Measurements from ENCODE around the gene DPF3.

DPF3 gene

GRCh38 chr14:72917094-72917802 is 23.3 kb upstream of the DPF3 start:
- no peak overlapping the region for H3K4me3 ChIP-seq (ENCODE audit: low read depth, low read length)
- no peak for TF ChIP-seq CTCF (IDR thresholded peaks at IDR 0.05; ENCODE audit: borderline replicate concordance, insufficient read depth, low read depth, low read length)

- H3K4me3 ChIP-seq (ENCODE audit: low read depth, low read length): no peak overlapping the region
- TF ChIP-seq CTCF (IDR thresholded peaks at IDR 0.05; ENCODE audit: borderline replicate concordance, insufficient read depth, low read depth, low read length): no peak
Measured at GRCh38 chr14:72916174-72916573, 22.3 kb upstream of the DPF3 start.

- no peak for TF ChIP-seq CTCF (IDR thresholded peaks at IDR 0.05; ENCODE audit: borderline replicate concordance, insufficient read depth, low read depth, low read length)
- no peak overlapping the region for H3K4me3 ChIP-seq (ENCODE audit: low read depth, low read length)
Measured at GRCh38 chr14:72913809-72914208, 19.9 kb upstream of the DPF3 start.

GRCh38 chr14:72909163-72909562 is 15.3 kb upstream of the DPF3 start:
- TF ChIP-seq CTCF (IDR thresholded peaks at IDR 0.05; ENCODE audit: borderline replicate concordance, insufficient read depth, low read depth, low read length): no peak
- no peak overlapping the region for H3K4me3 ChIP-seq (ENCODE audit: low read depth, low read length)

GRCh38 chr14:72907886-72908285 is 14.0 kb upstream of the DPF3 start:
- no peak for TF ChIP-seq CTCF (IDR thresholded peaks at IDR 0.05; ENCODE audit: borderline replicate concordance, insufficient read depth, low read depth, low read length)
- H3K4me3 ChIP-seq (ENCODE audit: low read depth, low read length): no peak overlapping the region

- H3K4me3 ChIP-seq (ENCODE audit: low read depth, low read length): no peak overlapping the region
- no peak for TF ChIP-seq CTCF (IDR thresholded peaks at IDR 0.05; ENCODE audit: borderline replicate concordance, insufficient read depth, low read depth, low read length)
Measured at GRCh38 chr14:72906879-72907278, 13.0 kb upstream of the DPF3 start.

GRCh38 chr14:72906316-72906715 is 12.4 kb upstream of the DPF3 start:
- TF ChIP-seq CTCF (IDR thresholded peaks at IDR 0.05; ENCODE audit: borderline replicate concordance, insufficient read depth, low read depth, low read length): no peak
- no peak overlapping the region for H3K4me3 ChIP-seq (ENCODE audit: low read depth, low read length)
